DOHH2 (cell line): ENCODE measurements around the gene ANKRD13B.

Experiments used
- CTCF ChIP-seq: fragments of 200-600 bp; sonication (generic); IDR thresholded peaks from one replicate; pipeline ENCODE4 v1.5.1; 2014; ENCODE audit warnings: antibody characterized with exemption, mild to moderate bottlenecking, low read depth, low read length; ENCODE audit not compliant: poor library complexity, severe bottlenecking
- EZH2phosphoT487 ChIP-seq: fragments of 200-600 bp; sonication (generic); IDR thresholded peaks from 2 replicates; pipeline ENCODE4 v1.6.1; 2017; ENCODE audit warnings: borderline replicate concordance, mild to moderate bottlenecking, antibody characterized with exemption, low read length, moderate library complexity, mixed read lengths

- no peak for TF ChIP-seq CTCF
- no peak for TF ChIP-seq EZH2phosphoT487
Observed at GRCh38 chr17:29560316-29560715, 32.6 kb upstream of the ANKRD13B start.
